Astrocyte (in vitro differentiated cells and primary cell): ENCODE measurements around the gene PITPNM3. TPM values are rescaled to one million over a fixed set of nuclear protein-coding genes. Genes with fewer than 3 reads are reported as not detected.
A peak's percentile ranks its signal among the peaks of the same experiment; 100 is the strongest.

Experiments
- DNase-seq: peaks from one replicate; pipeline ENCODE4 v3.0.0-alpha.2; 2010; ENCODE audit warnings: low read depth
- FAIRE-seq: peaks from 2 replicates; lab custom pipeline; 2011; peaks lifted over from hg19 to GRCh38; lab: Jason Lieb, UNC
- H2AFZ ChIP-seq: 2 replicates; pipeline ENCODE4 v1.6.0; 2012; ENCODE audit warnings: low read depth, low read length, inconsistent platforms
- H3K27ac ChIP-seq: 2 replicates; pipeline ENCODE4 v1.5.1; 2011; ENCODE audit warnings: low read depth, low read length, inconsistent platforms
- H3K27me3 ChIP-seq: 2 replicates; pipeline ENCODE4 v1.6.0; 2011; ENCODE audit warnings: low read length, inconsistent platforms; ENCODE audit not compliant: insufficient read depth
- H3K36me3 ChIP-seq: 2 replicates; pipeline ENCODE4 v1.5.1; 2011; ENCODE audit warnings: low read length, inconsistent platforms; ENCODE audit not compliant: insufficient read depth
- H3K4me1 ChIP-seq: 2 replicates; pipeline ENCODE4 v1.5.1; 2011; ENCODE audit warnings: low read length, inconsistent platforms; ENCODE audit not compliant: insufficient read depth
- H3K4me2 ChIP-seq: 2 replicates; pipeline ENCODE4 v1.6.0; 2012; ENCODE audit warnings: low read length, inconsistent platforms
- H3K4me3 ChIP-seq: 2 replicates; pipeline ENCODE4 v1.5.1; 2011; ENCODE audit warnings: low read depth, mild to moderate bottlenecking, low read length, inconsistent platforms; ENCODE audit not compliant: insufficient read depth
- H3K79me2 ChIP-seq: 2 replicates; pipeline ENCODE4 v1.6.0; 2012; ENCODE audit warnings: mild to moderate bottlenecking, low read length, inconsistent platforms; ENCODE audit not compliant: insufficient read depth
- H3K9ac ChIP-seq: 2 replicates; pipeline ENCODE4 v1.6.0; 2012; ENCODE audit warnings: mild to moderate bottlenecking, low read length, inconsistent platforms
- H3K9me3 ChIP-seq: 2 replicates; pipeline ENCODE4 v1.5.1; 2012; ENCODE audit warnings: low read depth, mild to moderate bottlenecking, low read length, inconsistent platforms; ENCODE audit not compliant: insufficient read depth
- H4K20me1 ChIP-seq: 2 replicates; pipeline ENCODE4 v1.6.0; 2012; ENCODE audit warnings: low read length, inconsistent platforms; ENCODE audit not compliant: insufficient read depth
- H3K27ac Mint-ChIP-seq: one replicate; pipeline ENCODE4 v1.8.0; 2021; ENCODE audit warnings: mild to moderate bottlenecking, mixed read lengths; ENCODE audit not compliant: unreplicated experiment
- H3K27me3 Mint-ChIP-seq: one replicate; pipeline ENCODE4 v1.8.0; 2021; ENCODE audit warnings: low read depth, mixed read lengths; ENCODE audit not compliant: unreplicated experiment
- H3K36me3 Mint-ChIP-seq: one replicate; pipeline ENCODE4 v1.8.0; 2021; ENCODE audit warnings: low read depth, mixed read lengths; ENCODE audit not compliant: unreplicated experiment
- H3K4me1 Mint-ChIP-seq: one replicate; pipeline ENCODE4 v1.8.0; 2021; ENCODE audit warnings: low read depth, mixed read lengths; ENCODE audit not compliant: unreplicated experiment
- H3K4me3 Mint-ChIP-seq: one replicate; pipeline ENCODE4 v1.8.0; 2021; ENCODE audit warnings: mild to moderate bottlenecking, moderate library complexity, mixed read lengths; ENCODE audit not compliant: unreplicated experiment
- H3K9me3 Mint-ChIP-seq: one replicate; pipeline ENCODE4 v1.8.0; 2021; ENCODE audit warnings: mild to moderate bottlenecking, mixed read lengths; ENCODE audit not compliant: unreplicated experiment
- EZH2 ChIP-seq: IDR thresholded peaks from 2 replicates; pipeline ENCODE4 v1.6.1; 2012; ENCODE audit warnings: mild to moderate bottlenecking, low read length, inconsistent platforms; ENCODE audit not compliant: insufficient read depth
- total RNA-seq: library from RNA; stranded (reverse); gene quantifications from 2 replicates; pipeline ENCODE4 v1.2.1, GENCODE V29; 2021
- TF ChIP-seq, protein P1 (sequence below): IDR thresholded peaks from 2 replicates; pipeline ENCODE4 v1.5.1; 2011; ENCODE audit warnings: low read depth, mild to moderate bottlenecking, inconsistent platforms, low read length, moderate library complexity; ENCODE audit not compliant: insufficient read depth

PITPNM3 gene
- total RNA-seq, 1 donor from 2014 or later: 1.3 TPM

DNA sequence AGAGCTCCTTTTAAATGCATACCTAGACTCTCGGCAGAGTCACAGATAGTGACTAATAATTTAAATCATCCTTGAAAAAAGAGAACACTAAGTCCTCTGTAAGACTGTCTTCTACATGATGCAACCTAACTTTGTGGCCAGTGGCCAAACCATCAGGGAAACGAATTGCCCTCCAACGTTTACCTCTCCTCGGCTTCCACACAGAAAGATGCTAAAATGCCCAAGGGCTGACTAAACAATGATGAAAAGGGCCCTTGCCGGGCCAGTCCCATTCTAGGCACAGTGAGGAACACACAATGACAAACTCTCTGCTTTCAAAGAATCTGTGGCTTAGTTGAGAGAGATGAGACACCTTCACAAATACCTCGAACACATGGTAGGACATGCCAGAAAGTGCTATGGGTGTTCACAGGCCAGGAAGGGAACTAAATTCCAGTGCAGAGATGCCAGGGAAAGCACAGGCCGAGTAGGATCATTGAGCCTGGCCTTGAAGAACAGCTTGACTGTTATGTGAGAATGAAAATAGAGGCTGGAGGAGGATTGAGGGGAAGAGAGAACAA lies 35.3 kb upstream of the PITPNM3 start:
- H3K36me3 ChIP-seq: peaks cover 53% of the 10 kb centered on the region
- DNase-seq: peak; percentile 85
- peak; percentile 5 for FAIRE-seq

DNA sequence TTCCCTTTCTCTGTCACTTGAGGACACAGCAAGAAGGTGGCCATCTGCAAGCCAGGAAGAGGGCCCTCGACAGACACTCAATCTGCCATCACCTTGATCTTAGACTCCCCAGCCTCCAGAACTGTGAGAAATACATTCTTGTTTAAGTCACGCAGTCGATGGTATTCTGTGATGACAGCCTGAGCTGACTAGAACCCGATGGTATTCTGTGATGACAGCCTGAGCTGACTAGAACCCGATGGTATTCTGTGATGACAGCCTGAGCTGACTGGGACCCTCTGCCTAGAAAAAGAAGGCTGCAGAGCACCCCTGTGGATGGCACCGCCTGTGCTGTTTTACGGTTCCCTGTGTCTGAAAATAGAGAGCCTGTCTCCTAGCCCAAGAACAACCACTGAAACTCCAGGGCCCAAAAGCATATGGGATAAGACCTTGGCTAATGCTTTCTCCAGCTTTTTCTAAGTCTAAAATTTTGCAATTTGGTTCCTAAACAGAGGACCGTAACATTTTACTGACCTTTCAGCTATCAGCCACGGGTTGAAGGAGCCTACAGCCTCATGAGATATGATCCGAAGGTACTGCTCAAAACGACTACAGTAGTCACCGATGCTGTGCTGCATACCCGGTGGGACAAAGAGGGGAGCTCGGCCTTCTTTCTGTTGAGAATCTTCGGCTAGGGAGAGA lies 33.1 kb upstream of the PITPNM3 start:
- no peaks in the 10 kb centered on the region for H3K27me3 ChIP-seq
- no peak overlapping the region for H2AFZ ChIP-seq
- no peak for TF ChIP-seq EZH2
- TF ChIP-seq, protein P1, sequence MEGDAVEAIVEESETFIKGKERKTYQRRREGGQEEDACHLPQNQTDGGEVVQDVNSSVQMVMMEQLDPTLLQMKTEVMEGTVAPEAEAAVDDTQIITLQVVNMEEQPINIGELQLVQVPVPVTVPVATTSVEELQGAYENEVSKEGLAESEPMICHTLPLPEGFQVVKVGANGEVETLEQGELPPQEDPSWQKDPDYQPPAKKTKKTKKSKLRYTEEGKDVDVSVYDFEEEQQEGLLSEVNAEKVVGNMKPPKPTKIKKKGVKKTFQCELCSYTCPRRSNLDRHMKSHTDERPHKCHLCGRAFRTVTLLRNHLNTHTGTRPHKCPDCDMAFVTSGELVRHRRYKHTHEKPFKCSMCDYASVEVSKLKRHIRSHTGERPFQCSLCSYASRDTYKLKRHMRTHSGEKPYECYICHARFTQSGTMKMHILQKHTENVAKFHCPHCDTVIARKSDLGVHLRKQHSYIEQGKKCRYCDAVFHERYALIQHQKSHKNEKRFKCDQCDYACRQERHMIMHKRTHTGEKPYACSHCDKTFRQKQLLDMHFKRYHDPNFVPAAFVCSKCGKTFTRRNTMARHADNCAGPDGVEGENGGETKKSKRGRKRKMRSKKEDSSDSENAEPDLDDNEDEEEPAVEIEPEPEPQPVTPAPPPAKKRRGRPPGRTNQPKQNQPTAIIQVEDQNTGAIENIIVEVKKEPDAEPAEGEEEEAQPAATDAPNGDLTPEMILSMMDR: no peak
- H3K4me2 ChIP-seq: no peak overlapping the region
- FAIRE-seq: peak; percentile 91
- peaks cover 43% of the 10 kb centered on the region for H3K36me3 ChIP-seq
- no peaks in the 10 kb centered on the region for H3K79me2 ChIP-seq
- Mint-ChIP-seq H3K4me3 (no peak overlapping the region), H3K27me3 (no peaks in the 10 kb centered on the region), H3K4me1 (peaks cover 17% of the 10 kb centered on the region), H3K9me3 (peaks cover 7% of the 10 kb centered on the region), H3K36me3 (peaks cover 32% of the 10 kb centered on the region), H3K27ac (no peak overlapping the region)
- no peak overlapping the region for H3K4me3 ChIP-seq
- H3K27ac ChIP-seq: no peak overlapping the region
- H3K9me3 ChIP-seq: no peaks in the 10 kb centered on the region
- H3K9ac ChIP-seq: no peak overlapping the region
- peaks cover 21% of the 10 kb centered on the region for H4K20me1 ChIP-seq
- H3K4me1 ChIP-seq: peaks cover 13% of the 10 kb centered on the region
- no peak for DNase-seq

More for the DNA sequence above, 35.3 kb upstream of the PITPNM3 start:
- Histone ChIP-seq H3K4me1 (peaks cover 13% of the 10 kb centered on the region), H3K4me3 (no peak overlapping the region), H3K4me2 (peak overlapping the region; percentile 47), H3K27me3 (no peaks in the 10 kb centered on the region), H3K9me3 (no peaks in the 10 kb centered on the region), H4K20me1 (peaks cover 21% of the 10 kb centered on the region), H3K27ac (peak overlapping the region; percentile 42), H2AFZ (no peak overlapping the region), H3K9ac (peak overlapping the region; percentile 20), H3K79me2 (no peaks in the 10 kb centered on the region)
- TF ChIP-seq, protein P1: no peak
- no peak for TF ChIP-seq EZH2
- peaks cover 13% of the 10 kb centered on the region for H3K36me3 Mint-ChIP-seq
- no peak overlapping the region for H3K4me3 Mint-ChIP-seq
- H3K27me3 Mint-ChIP-seq: no peaks in the 10 kb centered on the region
- H3K9me3 Mint-ChIP-seq: no peaks in the 10 kb centered on the region
- peaks cover 17% of the 10 kb centered on the region for H3K4me1 Mint-ChIP-seq
- peak overlapping the region; percentile 96 for H3K27ac Mint-ChIP-seq

DNA sequence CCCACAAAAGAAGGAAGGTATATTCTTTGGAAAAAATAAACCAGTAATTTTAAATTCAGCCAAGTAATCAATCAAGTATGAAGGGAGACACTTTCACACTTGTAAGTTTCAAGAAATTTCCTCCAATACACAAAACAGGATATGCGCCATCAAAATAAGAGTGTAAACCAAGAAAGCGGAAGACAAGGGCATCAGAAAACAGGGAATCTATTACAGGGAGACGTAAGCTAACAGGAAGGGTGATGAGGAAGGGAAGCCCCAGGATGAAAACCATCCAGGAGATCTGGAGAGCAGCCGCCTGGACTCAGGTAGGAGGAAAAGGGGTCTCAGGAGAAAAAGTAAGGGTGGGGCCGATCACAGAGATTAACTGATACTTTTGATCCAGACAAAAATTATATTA lies 31.8 kb upstream of the PITPNM3 start:
- peaks cover 17% of the 10 kb centered on the region for H3K4me1 Mint-ChIP-seq
- FAIRE-seq: no peak
- no peak overlapping the region for H3K9ac ChIP-seq
- H2AFZ ChIP-seq: no peak overlapping the region
- no peak overlapping the region for H3K27ac ChIP-seq
- no peaks in the 10 kb centered on the region for H3K79me2 ChIP-seq
- H3K9me3 Mint-ChIP-seq: peaks cover 14% of the 10 kb centered on the region
- no peak overlapping the region for H3K27ac Mint-ChIP-seq
- H3K36me3 Mint-ChIP-seq: peaks cover 42% of the 10 kb centered on the region
- TF ChIP-seq EZH2: no peak
- TF ChIP-seq, protein P1: no peak
- peaks cover 13% of the 10 kb centered on the region for H3K4me1 ChIP-seq
- H3K4me2 ChIP-seq: no peak overlapping the region
- no peaks in the 10 kb centered on the region for H3K27me3 Mint-ChIP-seq
- H4K20me1 ChIP-seq: peaks cover 21% of the 10 kb centered on the region
- peaks cover 2% of the 10 kb centered on the region for H3K9me3 ChIP-seq
- H3K36me3 ChIP-seq: peaks cover 43% of the 10 kb centered on the region
- H3K4me3 Mint-ChIP-seq: no peak overlapping the region
- H3K27me3 ChIP-seq: no peaks in the 10 kb centered on the region
- no peak for DNase-seq
- H3K4me3 ChIP-seq: no peak overlapping the region
